GM18511 (cell line): Measurements from ENCODE around the gene PCDHAC2.

Source experiments
- ATAC-seq: cut with Tn5 transposase; IDR thresholded peaks from one replicate; pipeline ENCODE4 v1.9.1; 2021; ENCODE audit warnings: mild to moderate bottlenecking, moderate library complexity; ENCODE audit not compliant: unreplicated experiment

PCDHAC2 gene

GRCh38 chr5:140988100-140988499 lies 21.8 kb downstream of the PCDHAC2 start:
- ATAC-seq: no peak

- no peak for ATAC-seq
Observed at GRCh38 chr5:140988608-140989007, 22.3 kb downstream of the PCDHAC2 start.

- no peak for ATAC-seq
Observed at GRCh38 chr5:140989254-140990020, 23.2 kb downstream of the PCDHAC2 start.

GRCh38 chr5:140992828-140993227 lies 26.6 kb downstream of the PCDHAC2 start:
- no peak for ATAC-seq

- no peak for ATAC-seq
Observed at GRCh38 chr5:140996060-140996459, 29.8 kb downstream of the PCDHAC2 start.

- no peak for ATAC-seq
Observed at GRCh38 chr5:140998921-140999410, 32.7 kb downstream of the PCDHAC2 start.

GRCh38 chr5:141001446-141001843 lies 35.2 kb downstream of the PCDHAC2 start:
- ATAC-seq: no peak

- ATAC-seq: no peak
Observed at GRCh38 chr5:141001844-141002604, 35.7 kb downstream of the PCDHAC2 start.

GRCh38 chr5:141002605-141002965 lies 36.3 kb downstream of the PCDHAC2 start:
- no peak for ATAC-seq

- no peak for ATAC-seq
Observed at GRCh38 chr5:141003031-141003430, 36.8 kb downstream of the PCDHAC2 start.

GRCh38 chr5:141003791-141004611 lies 37.7 kb downstream of the PCDHAC2 start:
- ATAC-seq: no peak

GRCh38 chr5:141007791-141008190 lies 41.5 kb downstream of the PCDHAC2 start:
- no peak for ATAC-seq

- no peak for ATAC-seq
Observed at GRCh38 chr5:141010047-141010793, 43.9 kb downstream of the PCDHAC2 start.

GRCh38 chr5:141017943-141018342 lies 51.7 kb downstream of the PCDHAC2 start:
- no peak for ATAC-seq
